ENCODE measurements around the gene SH3TC1. TPM values are rescaled to one million over a fixed set of nuclear protein-coding genes. Genes with fewer than 3 reads are reported as not detected.

The SH3TC1 gene
- total RNA-seq, 1 donor from 2014 or later, result 5.4 TPM

DNA sequence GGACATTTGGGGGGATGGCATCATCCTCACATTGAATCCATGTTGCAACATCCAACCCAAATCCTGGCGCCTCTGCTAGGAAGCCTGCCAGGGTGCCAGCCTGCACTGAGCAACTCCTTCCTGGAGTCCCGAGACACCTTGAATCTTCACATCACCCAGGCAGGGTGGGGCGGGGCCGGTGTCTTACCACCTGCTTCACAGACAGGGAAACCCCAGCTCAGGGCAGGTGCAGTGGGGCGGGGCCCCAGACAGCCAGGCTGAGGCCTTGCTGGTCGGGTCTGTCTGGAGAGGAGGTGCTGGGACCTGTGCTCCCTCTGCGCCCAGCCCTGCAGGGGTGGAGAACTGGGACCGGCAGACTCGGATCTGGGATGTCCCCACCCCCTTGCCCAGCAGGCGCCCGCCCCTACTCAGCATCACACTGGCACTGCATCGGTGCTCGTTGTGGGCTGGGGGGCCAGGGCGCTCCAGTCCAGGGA is 39.0 kb downstream of the SH3TC1 start:
- Mint-ChIP-seq H3K4me1 (ENCODE audit: unreplicated experiment) (peaks cover 7% of the 10 kb centered on the region), H3K36me3 (no peaks in the 10 kb centered on the region), H3K4me3 (no peak overlapping the region), H3K9me3 (no peaks in the 10 kb centered on the region), H3K27ac (no peak overlapping the region), H3K27me3 (no peaks in the 10 kb centered on the region)
- TF ChIP-seq, protein P1, sequence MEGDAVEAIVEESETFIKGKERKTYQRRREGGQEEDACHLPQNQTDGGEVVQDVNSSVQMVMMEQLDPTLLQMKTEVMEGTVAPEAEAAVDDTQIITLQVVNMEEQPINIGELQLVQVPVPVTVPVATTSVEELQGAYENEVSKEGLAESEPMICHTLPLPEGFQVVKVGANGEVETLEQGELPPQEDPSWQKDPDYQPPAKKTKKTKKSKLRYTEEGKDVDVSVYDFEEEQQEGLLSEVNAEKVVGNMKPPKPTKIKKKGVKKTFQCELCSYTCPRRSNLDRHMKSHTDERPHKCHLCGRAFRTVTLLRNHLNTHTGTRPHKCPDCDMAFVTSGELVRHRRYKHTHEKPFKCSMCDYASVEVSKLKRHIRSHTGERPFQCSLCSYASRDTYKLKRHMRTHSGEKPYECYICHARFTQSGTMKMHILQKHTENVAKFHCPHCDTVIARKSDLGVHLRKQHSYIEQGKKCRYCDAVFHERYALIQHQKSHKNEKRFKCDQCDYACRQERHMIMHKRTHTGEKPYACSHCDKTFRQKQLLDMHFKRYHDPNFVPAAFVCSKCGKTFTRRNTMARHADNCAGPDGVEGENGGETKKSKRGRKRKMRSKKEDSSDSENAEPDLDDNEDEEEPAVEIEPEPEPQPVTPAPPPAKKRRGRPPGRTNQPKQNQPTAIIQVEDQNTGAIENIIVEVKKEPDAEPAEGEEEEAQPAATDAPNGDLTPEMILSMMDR (conservative IDR thresholded peaks at IDR 0.05), result no peak
- no peak for DNase-seq (ENCODE audit: extremely low spot score, unreplicated experiment)

DNA sequence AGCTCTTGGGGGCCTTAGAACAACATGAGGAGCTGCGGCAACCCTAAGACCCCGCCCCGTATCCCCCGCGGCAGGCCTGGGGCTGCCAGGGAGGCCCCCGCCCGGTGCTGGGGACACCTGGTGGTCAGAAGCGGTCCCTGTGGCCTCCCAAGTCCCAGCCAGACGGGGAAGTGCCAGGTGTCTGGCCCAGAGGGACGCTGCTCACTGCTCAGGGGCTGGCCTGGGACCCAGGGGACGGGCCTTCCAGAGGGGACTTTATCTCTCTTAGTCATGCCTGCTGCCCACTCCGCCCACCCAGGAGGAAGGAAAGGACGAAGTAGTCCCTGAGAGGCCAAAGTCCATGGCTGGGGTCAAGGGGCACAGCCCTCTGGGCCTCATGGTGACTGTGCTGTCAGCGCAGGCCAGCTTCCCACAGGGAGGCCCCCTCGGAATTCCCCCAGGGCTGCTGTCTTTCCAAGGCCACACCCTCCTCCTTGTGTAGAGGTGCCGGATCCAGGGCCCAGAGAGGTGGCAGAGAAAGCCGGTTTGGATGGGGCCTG is 39.5 kb downstream of the SH3TC1 start:
- TF ChIP-seq, protein P1 (conservative IDR thresholded peaks at IDR 0.05), result peak; percentile 68
- Mint-ChIP-seq H3K4me1 (ENCODE audit: unreplicated experiment) (peaks cover 7% of the 10 kb centered on the region), H3K36me3 (no peaks in the 10 kb centered on the region), H3K4me3 (no peak overlapping the region), H3K27ac (no peak overlapping the region), H3K27me3 (no peaks in the 10 kb centered on the region), H3K9me3 (no peaks in the 10 kb centered on the region)
- DNase-seq (ENCODE audit: extremely low spot score, unreplicated experiment), result no peak

DNA sequence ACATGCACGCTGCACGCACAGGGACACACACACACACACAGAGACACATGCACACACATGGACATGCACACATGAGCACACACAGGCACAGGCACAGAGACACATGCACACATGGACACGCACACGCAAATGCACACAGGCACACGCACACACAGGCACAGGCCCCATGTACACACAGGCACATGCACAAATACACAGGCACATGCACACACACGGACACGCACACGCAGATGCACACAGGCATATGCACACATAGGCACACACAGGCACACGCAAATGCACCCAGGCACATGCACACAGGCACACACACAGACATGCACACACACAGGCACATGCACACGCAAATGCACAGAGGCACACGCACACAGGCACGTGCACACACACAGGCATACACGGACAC is 40.1 kb downstream of the SH3TC1 start:
- Mint-ChIP-seq H3K4me1 (ENCODE audit: unreplicated experiment) (peaks cover 7% of the 10 kb centered on the region), H3K4me3 (no peak overlapping the region), H3K27ac (peak overlapping the region; percentile 71), H3K9me3 (no peaks in the 10 kb centered on the region), H3K27me3 (no peaks in the 10 kb centered on the region), H3K36me3 (no peaks in the 10 kb centered on the region)
- DNase-seq (ENCODE audit: extremely low spot score, unreplicated experiment), result no peak
- TF ChIP-seq, protein P1 (conservative IDR thresholded peaks at IDR 0.05), result no peak

DNA sequence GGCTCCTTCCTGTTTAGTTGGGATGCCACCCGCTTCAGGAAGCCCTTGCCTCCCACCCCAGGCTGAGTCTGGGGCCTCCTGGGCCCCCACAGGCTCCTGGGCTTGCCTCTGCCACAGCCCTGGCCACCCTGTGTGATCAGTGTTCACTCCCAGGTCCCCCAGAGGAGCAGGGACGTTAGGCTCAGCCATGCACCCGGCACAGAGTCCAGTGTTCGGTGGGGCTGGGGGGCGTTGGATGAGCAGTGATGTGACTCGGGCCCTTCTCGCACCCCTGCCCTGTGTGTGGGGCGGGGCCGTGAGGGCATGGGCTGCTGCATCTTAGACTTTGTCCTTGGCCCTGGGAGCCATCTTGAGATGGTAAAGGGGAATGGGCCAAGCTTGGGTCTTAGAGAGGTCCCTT is 40.6 kb downstream of the SH3TC1 start:
- H3K27ac Mint-ChIP-seq, result no peak overlapping the region
- H3K4me1 Mint-ChIP-seq (ENCODE audit: unreplicated experiment), result peaks cover 7% of the 10 kb centered on the region
- no peak for DNase-seq (ENCODE audit: extremely low spot score, unreplicated experiment)
- H3K4me3 Mint-ChIP-seq, result no peak overlapping the region
- no peaks in the 10 kb centered on the region for H3K9me3 Mint-ChIP-seq
- H3K36me3 Mint-ChIP-seq, result no peaks in the 10 kb centered on the region
- H3K27me3 Mint-ChIP-seq, result no peaks in the 10 kb centered on the region
- TF ChIP-seq, protein P1 (conservative IDR thresholded peaks at IDR 0.05), result no peak

DNA sequence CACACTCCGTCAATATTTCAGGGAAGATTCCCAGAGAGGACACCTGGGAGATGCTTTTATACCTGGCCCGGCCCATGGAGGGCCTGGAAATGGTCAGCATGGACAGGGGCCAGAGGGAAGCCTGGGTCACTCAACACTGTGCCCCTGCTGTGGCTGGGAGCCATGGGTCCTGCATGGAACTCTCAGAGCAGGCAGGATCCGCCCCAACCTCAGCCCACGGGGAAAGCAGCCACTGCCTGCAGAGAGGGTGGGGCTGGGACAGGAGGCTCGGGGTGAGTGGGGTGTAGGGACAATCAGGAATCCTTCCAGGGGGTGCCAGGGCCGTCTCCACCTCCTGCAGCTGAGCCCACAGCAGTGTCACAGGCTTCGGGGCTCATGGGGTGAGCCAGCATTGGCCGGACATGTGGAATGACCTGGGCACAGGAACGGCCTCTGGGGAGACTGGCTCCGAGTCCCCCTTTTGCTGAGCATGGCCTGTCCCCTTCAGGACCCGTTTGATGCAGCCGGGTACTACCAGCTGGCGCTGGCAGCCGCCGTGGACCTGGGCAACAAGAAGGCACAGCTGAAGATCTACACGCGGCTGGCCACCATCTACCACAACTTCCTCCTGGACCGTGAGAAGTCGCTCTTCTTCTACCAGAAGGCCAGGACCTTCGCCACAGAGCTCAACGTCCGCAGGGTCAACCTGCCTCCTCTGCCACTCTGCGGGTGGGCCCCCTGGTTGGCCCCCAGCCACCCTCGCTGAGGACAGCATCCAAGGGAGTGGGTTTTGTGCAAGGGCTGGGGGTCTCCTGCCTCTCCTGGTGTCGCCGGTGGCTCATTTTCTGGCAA is 41.3 kb downstream of the SH3TC1 start:
- no peaks in the 10 kb centered on the region for H3K36me3 Mint-ChIP-seq
- peaks cover 7% of the 10 kb centered on the region for H3K4me1 Mint-ChIP-seq (ENCODE audit: unreplicated experiment)
- no peak overlapping the region for H3K4me3 Mint-ChIP-seq
- DNase-seq (ENCODE audit: extremely low spot score, unreplicated experiment), result no peak
- H3K27me3 Mint-ChIP-seq, result no peaks in the 10 kb centered on the region
- no peaks in the 10 kb centered on the region for H3K9me3 Mint-ChIP-seq
- TF ChIP-seq, protein P1 (conservative IDR thresholded peaks at IDR 0.05), result no peak
- no peak overlapping the region for H3K27ac Mint-ChIP-seq
